ENCODE data around the gene GALNT10. TPM values are rescaled to one million over a fixed set of nuclear protein-coding genes. Genes with fewer than 3 reads are reported as not detected.

The GALNT10 gene
- total RNA-seq, 4 donors from 2014 or later, result 35.9 to 59.4 (median 46.8) TPM

DNA sequence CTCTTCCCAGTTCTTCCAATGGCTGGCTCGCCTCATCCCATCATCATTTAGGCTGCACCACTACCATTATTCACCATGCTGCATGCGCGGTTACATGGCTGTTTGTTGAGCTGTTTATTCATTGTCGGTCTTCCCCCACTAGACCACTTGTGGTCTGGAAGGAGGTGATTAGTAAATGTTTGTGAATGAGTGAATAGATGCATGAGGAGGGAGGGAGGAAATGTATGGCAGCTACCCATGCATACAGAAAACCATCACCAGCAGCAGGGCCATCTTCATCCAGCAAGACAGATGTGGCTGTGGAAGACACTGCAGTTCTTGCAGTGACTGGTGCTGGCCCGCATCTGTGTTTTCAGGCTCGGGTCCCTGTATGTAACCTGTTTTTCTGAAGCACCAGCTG lies 141.9 kb downstream of the GALNT10 start:
- Histone ChIP-seq H3K4me3 (no peak overlapping the region), H3K27me3 (no peaks in the 10 kb centered on the region), H3K27ac (no peak overlapping the region), H3K9me3 (no peaks in the 10 kb centered on the region), H3K4me1 (no peaks in the 10 kb centered on the region), H3K36me3 (peaks cover 0 to 16% (median 0%) of the 10 kb centered on the region in 3 donors)
- TF ChIP-seq, protein P1, sequence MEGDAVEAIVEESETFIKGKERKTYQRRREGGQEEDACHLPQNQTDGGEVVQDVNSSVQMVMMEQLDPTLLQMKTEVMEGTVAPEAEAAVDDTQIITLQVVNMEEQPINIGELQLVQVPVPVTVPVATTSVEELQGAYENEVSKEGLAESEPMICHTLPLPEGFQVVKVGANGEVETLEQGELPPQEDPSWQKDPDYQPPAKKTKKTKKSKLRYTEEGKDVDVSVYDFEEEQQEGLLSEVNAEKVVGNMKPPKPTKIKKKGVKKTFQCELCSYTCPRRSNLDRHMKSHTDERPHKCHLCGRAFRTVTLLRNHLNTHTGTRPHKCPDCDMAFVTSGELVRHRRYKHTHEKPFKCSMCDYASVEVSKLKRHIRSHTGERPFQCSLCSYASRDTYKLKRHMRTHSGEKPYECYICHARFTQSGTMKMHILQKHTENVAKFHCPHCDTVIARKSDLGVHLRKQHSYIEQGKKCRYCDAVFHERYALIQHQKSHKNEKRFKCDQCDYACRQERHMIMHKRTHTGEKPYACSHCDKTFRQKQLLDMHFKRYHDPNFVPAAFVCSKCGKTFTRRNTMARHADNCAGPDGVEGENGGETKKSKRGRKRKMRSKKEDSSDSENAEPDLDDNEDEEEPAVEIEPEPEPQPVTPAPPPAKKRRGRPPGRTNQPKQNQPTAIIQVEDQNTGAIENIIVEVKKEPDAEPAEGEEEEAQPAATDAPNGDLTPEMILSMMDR (IDR thresholded peaks at IDR 0.05), result no peak
- no peak for TF ChIP-seq POLR2A (IDR thresholded peaks at IDR 0.05)
- no peak for DNase-seq

DNA sequence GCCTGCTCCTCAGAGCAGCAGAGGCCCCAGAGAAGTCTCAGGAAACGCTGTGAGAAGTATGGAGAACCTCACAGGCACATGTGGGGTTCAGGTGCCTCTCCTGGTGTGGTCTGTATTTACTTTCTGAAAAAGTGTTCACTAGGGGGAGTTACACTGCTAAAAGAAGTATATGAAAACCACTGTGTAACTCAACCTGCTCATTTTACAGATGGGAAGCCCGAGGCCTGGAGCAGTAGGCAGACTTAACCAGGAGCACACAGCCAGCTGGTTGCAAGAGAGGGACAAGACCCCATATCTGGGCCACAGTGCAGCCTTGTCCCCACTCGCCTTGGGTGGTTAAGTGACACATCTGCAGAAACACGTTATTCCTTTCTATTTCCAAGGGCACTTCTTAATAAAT lies 142.5 kb downstream of the GALNT10 start:
- Histone ChIP-seq H3K36me3 (peaks cover 0 to 18% (median 0%) of the 10 kb centered on the region in 3 donors), H3K4me3 (no peak overlapping the region), H3K27ac (no peak overlapping the region), H3K27me3 (no peaks in the 10 kb centered on the region), H3K4me1 (no peaks in the 10 kb centered on the region), H3K9me3 (no peaks in the 10 kb centered on the region)
- no peak for TF ChIP-seq POLR2A (IDR thresholded peaks at IDR 0.05)
- TF ChIP-seq, protein P1 (IDR thresholded peaks at IDR 0.05), result no peak
- no peak for DNase-seq

DNA sequence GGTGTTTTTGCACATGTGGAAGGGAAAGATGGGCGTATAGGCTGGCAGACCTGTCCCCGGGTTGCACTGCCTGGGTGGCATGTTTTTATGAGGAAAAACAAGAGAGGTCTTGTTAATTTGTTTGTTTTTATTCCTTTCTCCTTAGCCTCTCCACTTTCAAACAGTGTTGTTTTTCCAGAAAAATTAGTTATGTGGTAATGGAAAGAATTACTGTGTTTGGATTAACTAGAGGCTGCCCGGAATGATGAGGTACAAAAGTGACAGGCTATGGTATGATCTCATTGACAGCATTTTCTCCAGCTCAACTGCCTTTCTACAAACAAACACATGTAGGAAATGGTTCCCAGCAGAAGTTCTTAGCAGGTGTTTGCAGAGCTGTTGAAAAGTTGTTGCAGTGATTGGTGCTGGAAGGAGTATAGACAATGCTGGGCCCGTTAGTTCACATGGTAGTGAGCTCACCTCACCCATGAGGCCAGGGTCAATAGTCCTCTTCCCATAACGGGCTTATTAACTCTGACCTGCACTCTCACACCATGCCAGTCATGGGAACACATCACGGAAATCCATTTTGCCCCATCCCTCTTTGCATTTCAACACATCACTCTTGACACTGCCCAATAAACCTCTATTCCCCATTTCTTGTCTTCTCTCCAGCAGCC lies 144.0 kb downstream of the GALNT10 start:
- DNase-seq, result no peak
- Histone ChIP-seq H3K27ac (no peak overlapping the region), H3K36me3 (peaks cover 0 to 18% (median 0%) of the 10 kb centered on the region in 3 donors), H3K4me3 (no peak overlapping the region), H3K9me3 (no peaks in the 10 kb centered on the region), H3K27me3 (no peaks in the 10 kb centered on the region), H3K4me1 (no peaks in the 10 kb centered on the region)
- no peak for TF ChIP-seq POLR2A (IDR thresholded peaks at IDR 0.05)

DNA sequence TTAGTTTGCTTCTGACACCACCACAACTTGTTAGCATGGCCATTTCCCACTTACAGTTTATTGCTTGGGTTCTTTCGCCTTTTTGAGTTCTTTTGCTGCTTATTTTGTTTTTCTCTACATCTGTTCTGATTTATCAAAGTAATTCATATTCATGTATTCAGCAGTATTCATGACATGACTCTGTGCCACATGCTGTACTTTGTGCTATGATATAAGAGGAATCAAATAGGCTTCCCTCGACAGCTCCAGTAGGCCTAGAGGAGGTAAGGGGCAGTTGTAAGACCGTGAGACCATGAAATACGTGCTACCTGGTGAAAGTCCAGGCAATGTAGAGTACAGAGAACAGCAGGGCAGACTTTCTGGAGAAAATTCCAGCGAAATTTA lies 144.5 kb downstream of the GALNT10 start:
- Histone ChIP-seq H3K9me3 (no peaks in the 10 kb centered on the region), H3K4me1 (no peaks in the 10 kb centered on the region), H3K36me3 (peaks cover 0 to 18% (median 0%) of the 10 kb centered on the region in 3 donors), H3K4me3 (no peak overlapping the region), H3K27me3 (no peaks in the 10 kb centered on the region), H3K27ac (no peak overlapping the region)
- TF ChIP-seq, protein P1 (IDR thresholded peaks at IDR 0.05), result no peak
- no peak for TF ChIP-seq POLR2A (IDR thresholded peaks at IDR 0.05)
- no peak for DNase-seq

DNA sequence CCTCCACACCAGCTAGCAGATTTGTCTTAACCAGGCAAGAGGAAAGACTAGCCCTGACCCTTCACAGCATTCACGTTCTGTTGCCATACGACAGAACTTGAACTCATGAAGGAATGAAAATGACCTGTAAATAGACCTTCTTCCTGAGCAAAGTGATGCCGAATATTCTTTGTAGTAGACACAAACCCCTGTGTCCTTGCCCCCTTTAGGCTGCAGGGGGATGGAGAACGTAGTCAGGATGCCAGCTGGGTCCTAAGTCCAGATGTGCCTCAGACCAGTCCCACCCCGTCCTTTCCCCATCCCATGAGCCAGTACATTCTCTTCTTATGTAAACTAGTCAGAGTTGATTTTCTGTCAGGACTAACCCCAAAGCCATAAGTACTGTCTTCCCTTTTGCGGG lies 151.1 kb downstream of the GALNT10 start:
- no peak overlapping the region for H3K27ac ChIP-seq
- TF ChIP-seq, protein P1 (IDR thresholded peaks at IDR 0.05), result no peak
- TF ChIP-seq POLR2A (IDR thresholded peaks at IDR 0.05), result no peak
- no peaks in the 10 kb centered on the region for H3K9me3 ChIP-seq
- peaks cover 0 to 4% (median 0%) of the 10 kb centered on the region in 3 donors for H3K36me3 ChIP-seq
- no peaks in the 10 kb centered on the region for H3K27me3 ChIP-seq
- H3K4me1 ChIP-seq, result no peaks in the 10 kb centered on the region
- H3K4me3 ChIP-seq, result no peak overlapping the region
- no peak for DNase-seq

DNA sequence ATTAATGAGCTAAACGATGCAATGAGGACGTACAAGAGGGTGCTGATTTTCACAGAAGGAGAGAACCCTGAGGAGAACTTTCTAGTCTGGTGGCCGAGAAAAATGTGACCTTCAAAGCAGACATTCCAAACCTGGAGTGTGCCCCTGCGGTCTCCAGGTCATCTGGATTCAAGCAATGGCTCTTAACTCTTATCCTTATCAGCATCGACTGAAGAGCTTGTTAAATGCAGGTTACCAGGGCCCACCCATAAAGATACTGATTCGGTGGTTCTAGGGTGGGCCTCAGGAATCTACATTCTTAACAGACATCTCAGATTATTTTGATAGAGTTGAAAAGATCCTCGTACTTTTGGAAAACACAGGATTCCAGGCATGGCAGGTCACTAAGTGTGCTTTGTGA lies 151.7 kb downstream of the GALNT10 start:
- DNase-seq, result no peak
- H3K36me3 ChIP-seq, result peaks cover 0 to 4% (median 0%) of the 10 kb centered on the region in 3 donors
- TF ChIP-seq, protein P1 (IDR thresholded peaks at IDR 0.05), result no peak
- no peak for TF ChIP-seq POLR2A (IDR thresholded peaks at IDR 0.05)
- H3K27me3 ChIP-seq, result no peaks in the 10 kb centered on the region
- no peaks in the 10 kb centered on the region for H3K9me3 ChIP-seq
- H3K27ac ChIP-seq, result no peak overlapping the region
- no peaks in the 10 kb centered on the region for H3K4me1 ChIP-seq
- no peak overlapping the region for H3K4me3 ChIP-seq
